Aortic smooth muscle cell (primary cell): ENCODE results near the gene ZNF567. TPM values are rescaled to one million over a fixed set of nuclear protein-coding genes. Genes with fewer than 3 reads are reported as not detected.

Experiments
- total RNA-seq: library from RNA; depleted of rRNA; stranded (reverse); fragments of >200 nt; gene quantifications from 2 replicates; pipeline ENCODE4 v1.2.3, GENCODE V29; 2014

The ZNF567 gene
- 4.0 and 4.4 TPM in 2 replicates for total RNA-seq

GRCh38 chr19:36687214-36688056, at the start of gene ZNF567:
Gene ZNF567 (plus strand): TSS chr19:36687612. CDS start chr19:36694868, 7,256 bp downstream.

Other genes with a start within 250 kb of the ZNF567 start
- gene ZNF566, start 198.1 kb upstream of the ZNF567 start, total RNA-seq: 6.6 and 8.5 TPM in 2 replicates
- 7.9 and 10.0 TPM in 2 replicates for gene ZNF260, start 159.3 kb upstream of the ZNF567 start, total RNA-seq
- gene ZNF529, start 114.3 kb upstream of the ZNF567 start, total RNA-seq: 7.0 and 8.2 TPM in 2 replicates
- gene ZNF382, start 82.3 kb upstream of the ZNF567 start, total RNA-seq: 4.7 and 8.6 TPM in 2 replicates
- gene ZNF461, start 20.8 kb upstream of the ZNF567 start, total RNA-seq: 10.9 and 12.9 TPM in 2 replicates
- 1.5 and 2.1 TPM in 2 replicates for gene ZNF850, start 85.2 kb downstream of the ZNF567 start, total RNA-seq
- 8.2 and 9.3 TPM in 2 replicates for gene ZNF790, start 150.8 kb downstream of the ZNF567 start, total RNA-seq
- 1.8 and 2.2 TPM in 2 replicates for gene ZNF345, start 163.3 kb downstream of the ZNF567 start, total RNA-seq
- 2.7 and 3.4 TPM in 2 replicates for gene ZNF829, start 228.7 kb downstream of the ZNF567 start, total RNA-seq
- 14.9 and 16.0 TPM in 2 replicates for gene ZNF568, start 228.7 kb downstream of the ZNF567 start, total RNA-seq